ENCODE results near the gene HS3ST6. TPM values are rescaled to one million over a fixed set of nuclear protein-coding genes. Genes with fewer than 3 reads are reported as not detected.
A peak's percentile ranks its signal among the peaks of the same experiment; 100 is the strongest.
"Not testable (repeated sequence)": the region's sequence is repeated elsewhere in the genome, so short reads cannot be mapped to it uniquely, and the experiment has no call there.

The HS3ST6 gene
- total RNA-seq, 4 donors from 2014 or later, result not detected

GRCh38 chr16:1884889-1885288, 33.3 kb downstream of the HS3ST6 start:
- Histone ChIP-seq H3K4me3 (no peak overlapping the region), H3K4me1 (no peaks in the 10 kb centered on the region), H3K27ac (no peak overlapping the region), H3K36me3 (no peaks in the 10 kb centered on the region), H3K9me3 (no peaks in the 10 kb centered on the region), H3K27me3 (no peaks in the 10 kb centered on the region)
- DNase-seq, result no peak
- no peak for TF ChIP-seq POLR2A (IDR thresholded peaks at IDR 0.05)
- no peak for TF ChIP-seq CTCF (IDR thresholded peaks at IDR 0.05)

DNA sequence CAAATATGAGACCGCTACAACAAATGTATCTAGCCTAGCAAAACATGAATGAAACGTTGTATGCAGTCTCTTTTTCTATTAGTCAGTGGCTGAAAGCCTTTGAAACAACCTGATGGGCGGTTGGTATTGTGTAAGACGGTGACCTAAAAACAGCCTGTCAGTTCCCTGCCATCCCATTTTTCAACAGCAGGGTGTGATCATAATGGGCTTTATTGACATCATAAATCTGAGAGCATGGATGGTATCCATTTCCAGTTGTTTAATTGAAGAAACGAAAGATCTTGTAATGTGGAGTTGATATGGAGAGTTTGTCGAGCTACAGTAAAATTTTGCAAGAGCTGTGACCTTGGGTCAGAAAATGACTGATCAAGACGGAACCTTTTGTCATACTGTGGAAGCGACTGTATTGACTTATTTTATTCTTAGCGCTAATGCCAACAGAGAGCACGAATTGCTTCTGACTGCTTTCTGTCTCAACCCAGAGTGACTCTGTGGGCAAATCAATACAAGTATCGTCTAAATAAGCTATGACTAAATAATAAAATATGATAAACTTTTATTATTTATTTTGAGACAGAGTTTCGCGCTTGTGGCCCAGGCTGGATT, 34.0 kb downstream of the HS3ST6 start:
- peak in 3 of 6 experiments; percentile 56 to 73 (median 64) for TF ChIP-seq CTCF (IDR thresholded peaks at IDR 0.05)
- TF ChIP-seq POLR2A (IDR thresholded peaks at IDR 0.05), result no peak
- Histone ChIP-seq H3K27me3 (no peaks in the 10 kb centered on the region), H3K9me3 (no peaks in the 10 kb centered on the region), H3K4me3 (no peak overlapping the region), H3K4me1 (no peaks in the 10 kb centered on the region), H3K36me3 (no peaks in the 10 kb centered on the region), H3K27ac (no peak overlapping the region)
- no peak for DNase-seq

- not testable (repeated sequence) for H3K27ac ChIP-seq, H3K36me3 ChIP-seq, H3K4me1 ChIP-seq, H3K4me3 ChIP-seq, H3K27me3 ChIP-seq, H3K9me3 ChIP-seq
- DNase-seq, result peak in 1 of 3 donors; percentile 4
Observed at GRCh38 chr16:1881172-1881571, 37.0 kb downstream of the HS3ST6 start.

DNA sequence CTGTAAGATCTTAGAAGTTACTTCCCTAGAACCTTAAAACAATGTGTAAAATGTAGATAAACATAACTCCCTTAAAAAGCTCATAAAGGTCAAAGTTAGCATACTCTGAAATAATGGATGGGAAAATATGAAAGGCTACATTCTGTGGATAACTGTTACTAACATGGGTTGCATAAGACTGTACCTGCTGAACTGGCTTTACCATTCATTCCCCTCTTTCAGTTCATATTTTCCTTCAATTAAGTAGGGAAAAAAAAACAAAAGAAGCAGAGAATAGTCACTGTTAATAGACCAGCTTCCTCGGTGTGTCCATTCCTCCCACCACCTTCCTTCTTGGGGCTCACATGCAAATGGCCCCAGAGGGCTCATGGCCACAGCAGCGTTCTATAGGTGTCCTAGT, 38.7 kb downstream of the HS3ST6 start:
- Histone ChIP-seq H3K27me3 (no peaks in the 10 kb centered on the region), H3K4me1 (no peaks in the 10 kb centered on the region), H3K27ac (no peak overlapping the region)

GRCh38 chr16:1878256-1878655, 40.0 kb downstream of the HS3ST6 start:
- H3K4me3 ChIP-seq, result no peak overlapping the region
- H3K27ac ChIP-seq, result no peak overlapping the region
- H3K9me3 ChIP-seq, result no peaks in the 10 kb centered on the region
- no peak for DNase-seq
- no peaks in the 10 kb centered on the region for H3K36me3 ChIP-seq
- H3K4me1 ChIP-seq, result no peaks in the 10 kb centered on the region
- TF ChIP-seq POLR2A (IDR thresholded peaks at IDR 0.05), result no peak
- TF ChIP-seq CTCF (IDR thresholded peaks at IDR 0.05), result no peak
- no peaks in the 10 kb centered on the region for H3K27me3 ChIP-seq

More for the DNA sequence above, 38.7 kb downstream of the HS3ST6 start:
- TF ChIP-seq CTCF (IDR thresholded peaks at IDR 0.05) (no peak), POLR2A (IDR thresholded peaks at IDR 0.05) (no peak)
- H3K4me3 ChIP-seq, result no peak overlapping the region
- no peaks in the 10 kb centered on the region for H3K9me3 ChIP-seq
- no peak for DNase-seq
- no peaks in the 10 kb centered on the region for H3K36me3 ChIP-seq

GRCh38 chr16:1877804-1878203, 40.4 kb downstream of the HS3ST6 start:
- no peaks in the 10 kb centered on the region for H3K9me3 ChIP-seq
- peak in 1 of 3 donors; percentile 53 for DNase-seq
- no peaks in the 10 kb centered on the region for H3K4me1 ChIP-seq
- H3K27ac ChIP-seq, result no peak overlapping the region
- TF ChIP-seq POLR2A (IDR thresholded peaks at IDR 0.05) (no peak), CTCF (IDR thresholded peaks at IDR 0.05) (no peak)
- H3K4me3 ChIP-seq, result no peak overlapping the region
- H3K27me3 ChIP-seq, result no peaks in the 10 kb centered on the region
- H3K36me3 ChIP-seq, result no peaks in the 10 kb centered on the region

Data from Peyer's patch (tissue), 4 donors.